Measurements from ENCODE around the gene DCTPP1.

DNA sequence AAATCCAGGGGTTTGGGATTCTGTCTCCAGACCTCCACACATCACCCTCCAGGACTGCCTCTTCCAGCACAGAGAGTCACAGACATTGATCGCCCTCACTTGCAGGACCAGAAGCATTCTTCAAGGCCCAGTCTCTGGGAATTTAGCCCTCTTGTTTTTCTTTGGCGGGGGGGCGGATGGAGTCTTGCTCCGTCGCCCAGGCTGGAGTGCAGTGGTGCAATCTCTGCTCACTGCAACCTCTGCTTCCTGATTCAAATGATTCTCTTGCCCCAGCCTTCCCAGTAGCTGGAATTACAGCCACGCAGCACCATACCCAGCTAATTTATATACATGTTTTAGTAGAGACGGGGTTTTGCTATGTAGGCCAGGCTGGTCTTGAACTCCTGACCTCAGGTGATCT is 34.2 kb upstream of the DCTPP1 start:
- TF ChIP-seq RBAK (tag by site-specific recombination; IDR thresholded peaks at IDR 0.05) (no peak), ZNF629 (tag by site-specific recombination; IDR thresholded peaks at IDR 0.05) (no peak), ZNF239 (tag by site-specific recombination; IDR thresholded peaks at IDR 0.05) (no peak), ZBTB17 (tag by site-specific recombination; IDR thresholded peaks at IDR 0.05) (no peak), ZNF292 (tag by site-specific recombination; IDR thresholded peaks at IDR 0.05; ENCODE audit: borderline replicate concordance, low read depth) (no peak), ZNF510 (tag by site-specific recombination; IDR thresholded peaks at IDR 0.05; ENCODE audit: insufficient replicate concordance) (no peak), ZNF660 (tag by site-specific recombination; IDR thresholded peaks at IDR 0.05) (no peak), BCL11B (tag by site-specific recombination; IDR thresholded peaks at IDR 0.05; ENCODE audit: low read depth) (no peak), KLF8 (tag by site-specific recombination; IDR thresholded peaks at IDR 0.05) (no peak), ZNF747 (tag by site-specific recombination; IDR thresholded peaks at IDR 0.05) (no peak), ZNF530 (tag by site-specific recombination; IDR thresholded peaks at IDR 0.05; ENCODE audit: low read depth) (no peak), MZF1 (tag by site-specific recombination; IDR thresholded peaks at IDR 0.05; ENCODE audit: borderline replicate concordance) (no peak)
- TF ChIP-seq, protein P1, sequence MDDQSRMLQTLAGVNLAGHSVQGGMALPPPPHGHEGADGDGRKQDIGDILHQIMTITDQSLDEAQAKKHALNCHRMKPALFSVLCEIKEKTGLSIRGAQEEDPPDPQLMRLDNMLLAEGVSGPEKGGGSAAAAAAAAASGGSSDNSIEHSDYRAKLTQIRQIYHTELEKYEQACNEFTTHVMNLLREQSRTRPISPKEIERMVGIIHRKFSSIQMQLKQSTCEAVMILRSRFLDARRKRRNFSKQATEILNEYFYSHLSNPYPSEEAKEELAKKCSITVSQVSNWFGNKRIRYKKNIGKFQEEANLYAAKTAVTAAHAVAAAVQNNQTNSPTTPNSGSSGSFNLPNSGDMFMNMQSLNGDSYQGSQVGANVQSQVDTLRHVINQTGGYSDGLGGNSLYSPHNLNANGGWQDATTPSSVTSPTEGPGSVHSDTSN (CRISPR knock-in tag; IDR thresholded peaks at IDR 0.05): no peak
- TF ChIP-seq, protein P2, sequence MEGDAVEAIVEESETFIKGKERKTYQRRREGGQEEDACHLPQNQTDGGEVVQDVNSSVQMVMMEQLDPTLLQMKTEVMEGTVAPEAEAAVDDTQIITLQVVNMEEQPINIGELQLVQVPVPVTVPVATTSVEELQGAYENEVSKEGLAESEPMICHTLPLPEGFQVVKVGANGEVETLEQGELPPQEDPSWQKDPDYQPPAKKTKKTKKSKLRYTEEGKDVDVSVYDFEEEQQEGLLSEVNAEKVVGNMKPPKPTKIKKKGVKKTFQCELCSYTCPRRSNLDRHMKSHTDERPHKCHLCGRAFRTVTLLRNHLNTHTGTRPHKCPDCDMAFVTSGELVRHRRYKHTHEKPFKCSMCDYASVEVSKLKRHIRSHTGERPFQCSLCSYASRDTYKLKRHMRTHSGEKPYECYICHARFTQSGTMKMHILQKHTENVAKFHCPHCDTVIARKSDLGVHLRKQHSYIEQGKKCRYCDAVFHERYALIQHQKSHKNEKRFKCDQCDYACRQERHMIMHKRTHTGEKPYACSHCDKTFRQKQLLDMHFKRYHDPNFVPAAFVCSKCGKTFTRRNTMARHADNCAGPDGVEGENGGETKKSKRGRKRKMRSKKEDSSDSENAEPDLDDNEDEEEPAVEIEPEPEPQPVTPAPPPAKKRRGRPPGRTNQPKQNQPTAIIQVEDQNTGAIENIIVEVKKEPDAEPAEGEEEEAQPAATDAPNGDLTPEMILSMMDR (tag by site-specific recombination; IDR thresholded peaks at IDR 0.05): no peak
